H9 (cell line): Measurements from ENCODE around the gene ARHGAP10. TPM values are rescaled to one million over a fixed set of nuclear protein-coding genes. Genes with fewer than 3 reads are reported as not detected.

ENCODE experiments used
- DNase-seq: peaks from one replicate; pipeline ENCODE4 v3.0.0-alpha.2; 2017
- H2AFZ ChIP-seq: one replicate; pipeline ENCODE4 v1.6.1; 2013; ENCODE audit warnings: mild to moderate bottlenecking, low read length, control low read depth, moderate library complexity
- H2AK5ac ChIP-seq: 2 replicates; pipeline ENCODE4 v1.6.1; 2013; ENCODE audit warnings: low read length, control low read depth, mixed read lengths; ENCODE audit not compliant: insufficient read length
- H2BK120ac ChIP-seq: one replicate; pipeline ENCODE4 v1.6.1; 2013; ENCODE audit warnings: low read depth, mild to moderate bottlenecking, low read length, control low read depth, inconsistent platforms; ENCODE audit not compliant: poor library complexity, severe bottlenecking
- H2BK12ac ChIP-seq: 2 replicates; pipeline ENCODE4 v1.6.1; 2013; ENCODE audit warnings: low read length, control low read depth, mixed read lengths, low read depth; ENCODE audit not compliant: insufficient read length
- H2BK15ac ChIP-seq: 2 replicates; pipeline ENCODE4 v1.6.1; 2013; ENCODE audit warnings: low read depth, low read length, control low read depth
- H2BK20ac ChIP-seq: one replicate; pipeline ENCODE4 v1.6.1; 2013; ENCODE audit warnings: low read depth, mild to moderate bottlenecking, low read length, control low read depth, inconsistent platforms; ENCODE audit not compliant: poor library complexity, severe bottlenecking
- H2BK5ac ChIP-seq: 2 replicates; pipeline ENCODE4 v1.6.1; 2013; ENCODE audit warnings: low read length, control low read depth, mixed read lengths; ENCODE audit not compliant: insufficient read length
- H3K14ac ChIP-seq: 2 replicates; pipeline ENCODE4 v1.6.1; 2013; ENCODE audit warnings: low read length, control low read depth; ENCODE audit not compliant: insufficient read depth
- H3K18ac ChIP-seq: 2 replicates; pipeline ENCODE4 v1.6.1; 2013; ENCODE audit warnings: low read depth, mild to moderate bottlenecking, mixed read lengths, low read length, control low read depth; ENCODE audit not compliant: insufficient read length
- H3K23ac ChIP-seq: 2 replicates; pipeline ENCODE4 v1.6.1; 2013; ENCODE audit warnings: low read length, control low read depth, mixed read lengths, low read depth; ENCODE audit not compliant: insufficient read length
- H3K23me2 ChIP-seq: 2 replicates; pipeline ENCODE4 v1.6.1; 2013; ENCODE audit warnings: low read depth, mild to moderate bottlenecking, mixed read lengths, low read length, control low read depth; ENCODE audit not compliant: insufficient read length, poor library complexity, severe bottlenecking
- H3K27ac ChIP-seq: 2 replicates; pipeline ENCODE4 v1.5.1; 2013; ENCODE audit warnings: low read length, control low read depth, mixed read lengths, low read depth; ENCODE audit not compliant: insufficient read length
- H3K27me3 ChIP-seq: 2 replicates; pipeline ENCODE4 v1.6.1; 2013; ENCODE audit warnings: low read length, control low read depth, inconsistent platforms; ENCODE audit not compliant: insufficient read depth
- H3K4ac ChIP-seq: 2 replicates; pipeline ENCODE4 v1.6.1; 2013; ENCODE audit warnings: low read depth, mild to moderate bottlenecking, control low read depth, inconsistent platforms, low read length, moderate library complexity
- H3K4me1 ChIP-seq: 2 replicates; pipeline ENCODE4 v1.6.1; 2013; ENCODE audit warnings: low read length, control low read depth, inconsistent platforms; ENCODE audit not compliant: insufficient read depth
- H3K4me2 ChIP-seq: 2 replicates; pipeline ENCODE4 v1.6.1; 2013; ENCODE audit warnings: low read length, control low read depth, mixed read lengths; ENCODE audit not compliant: insufficient read length, insufficient read depth
- H3K56ac ChIP-seq: 2 replicates; pipeline ENCODE4 v1.6.1; 2013; ENCODE audit warnings: low read depth, mild to moderate bottlenecking, mixed read lengths, low read length, control low read depth; ENCODE audit not compliant: insufficient read length
- H3K79me1 ChIP-seq: 2 replicates; pipeline ENCODE4 v1.6.1; 2013; ENCODE audit warnings: low read depth, mild to moderate bottlenecking, moderate library complexity, low read length, control low read depth, inconsistent platforms; ENCODE audit not compliant: insufficient read depth, poor library complexity, severe bottlenecking
- H3K79me2 ChIP-seq: 2 replicates; pipeline ENCODE4 v1.6.1; 2013; ENCODE audit warnings: low read length, control low read depth, inconsistent platforms; ENCODE audit not compliant: insufficient read depth
- H3K9ac ChIP-seq: 2 replicates; pipeline ENCODE4 v1.6.1; 2013; ENCODE audit warnings: low read length, control low read depth, mixed read lengths; ENCODE audit not compliant: insufficient read length; ENCODE audit errors: extremely low read depth
- H3K9me3 ChIP-seq: one replicate; pipeline ENCODE4 v1.6.1; 2013; ENCODE audit warnings: low read depth, low read length, inconsistent platforms; ENCODE audit not compliant: control insufficient read depth
- H3T11ph ChIP-seq: one replicate; pipeline ENCODE4 v1.6.1; 2013; ENCODE audit warnings: mild to moderate bottlenecking, low read length, control low read depth, inconsistent platforms
- H4K20me1 ChIP-seq: one replicate; pipeline ENCODE4 v1.6.1; 2013; ENCODE audit not compliant: control insufficient read depth, insufficient read length, insufficient read depth
- H4K5ac ChIP-seq: 2 replicates; pipeline ENCODE4 v1.6.1; 2013; ENCODE audit warnings: low read depth, mild to moderate bottlenecking, mixed read lengths, low read length, control low read depth; ENCODE audit not compliant: insufficient read length
- H4K8ac ChIP-seq: replicated peaks from 2 replicates; pipeline ENCODE4 v1.6.1; 2013; ENCODE audit warnings: low read length, control low read depth, mixed read lengths, low read depth; ENCODE audit not compliant: insufficient read length
- H4K91ac ChIP-seq: 2 replicates; pipeline ENCODE4 v1.6.1; 2013; ENCODE audit warnings: low read depth, mild to moderate bottlenecking, moderate library complexity, mixed read lengths, low read length, control low read depth; ENCODE audit not compliant: insufficient read length
- H3K27ac Mint-ChIP-seq, 3 experiments: 2 replicates in 2 of 3; 3 replicates in 1 of 3; pipeline ENCODE4 v1.8.0; 2020 to 2021; ENCODE audit warnings: mixed read lengths in 3 of 3, mild to moderate bottlenecking in 1 of 3, moderate library complexity in 1 of 3
- H3K27me3 Mint-ChIP-seq: 2 replicates; pipeline ENCODE4 v1.8.0; 2021; ENCODE audit warnings: low read depth, mild to moderate bottlenecking, moderate library complexity, mixed read lengths
- H3K36me3 Mint-ChIP-seq, 3 experiments: 2 replicates in 2 of 3; 3 replicates in 1 of 3; pipeline ENCODE4 v1.8.0; 2020 to 2021; ENCODE audit warnings: low read depth in 3 of 3, mixed read lengths in 3 of 3; ENCODE audit not compliant: insufficient read depth in 1 of 3
- H3K4me1 Mint-ChIP-seq, 2 experiments: 2 replicates each; pipeline ENCODE4 v1.8.0; 2020; ENCODE audit warnings: mixed read lengths in 2 of 2
- H3K4me3 Mint-ChIP-seq, 2 experiments: 2 replicates in 1 of 2; 3 replicates in 1 of 2; pipeline ENCODE4 v1.8.0; 2020 to 2021; ENCODE audit warnings: mild to moderate bottlenecking in 2 of 2, mixed read lengths in 2 of 2, moderate library complexity in 1 of 2
- H3K9me3 Mint-ChIP-seq, 2 experiments: 2 replicates in 1 of 2; 3 replicates in 1 of 2; pipeline ENCODE4 v1.8.0; 2020; ENCODE audit warnings: mild to moderate bottlenecking in 2 of 2, mixed read lengths in 2 of 2, moderate library complexity in 1 of 2
- CTCF ChIP-seq: fragments of 200-600 bp; sonication (generic); conservative IDR thresholded peaks from 3 replicates; pipeline ENCODE4 v1.8.0; 2021; ENCODE audit warnings: antibody characterized with exemption, mild to moderate bottlenecking
- WGBS: extraction: QIAGEN DNeasy Blood & Tissue Kit; methylation state at CpG from one replicate; pipeline ENCODE4 v1.1.7; 2013; ENCODE audit warnings: missing lambda C conversion rate, low lambda C conversion rate, mixed read lengths; ENCODE audit not compliant: insufficient read length; ENCODE audit errors: extremely low coverage; 5-methylcytosine and 5-hydroxymethylcytosine counted together
- total RNA-seq: library from RNA; stranded (reverse); gene quantifications from 2 replicates; pipeline ENCODE4 v1.2.1, GENCODE V29; 2021

ARHGAP10 gene
- total RNA-seq, 1 experiment from 2014 or later: 7.8 TPM

GRCh38 chr4:148065075-148065474, 333.2 kb downstream of the ARHGAP10 start:
- no peak overlapping the region for H2BK15ac ChIP-seq
- no peak overlapping the region for H3K56ac ChIP-seq
- H3K9ac ChIP-seq: no peak overlapping the region
- no peak overlapping the region for H2AFZ ChIP-seq
- H3K18ac ChIP-seq: no peak overlapping the region
- Mint-ChIP-seq H3K9me3 (no peaks in the 10 kb centered on the region), H3K27ac (no peak overlapping the region), H3K4me1 (peaks cover 23 to 34% of the 10 kb centered on the region in 2 experiments), H3K27me3 (no peaks in the 10 kb centered on the region), H3K4me3 (no peak overlapping the region), H3K36me3 (no peaks in the 10 kb centered on the region)
- H4K5ac ChIP-seq: no peak overlapping the region
- H3T11ph ChIP-seq: no peak overlapping the region
- no peak overlapping the region for H2BK5ac ChIP-seq
- no peak for TF ChIP-seq CTCF
- WGBS: no CpG with 5 or more reads among the region's 5 CpGs
- H3K4ac ChIP-seq: no peak overlapping the region
- H2AK5ac ChIP-seq: no peak overlapping the region
- H3K9me3 ChIP-seq: no peaks in the 10 kb centered on the region
- no peaks in the 10 kb centered on the region; the same call in 1 of the 2 replicates for H3K4me1 ChIP-seq
- no peak overlapping the region for H4K91ac ChIP-seq
- H3K23ac ChIP-seq: no peak overlapping the region
- no peak overlapping the region for H2BK20ac ChIP-seq
- H3K14ac ChIP-seq: no peak overlapping the region
- H4K8ac ChIP-seq: no peak overlapping the region
- H3K79me1 ChIP-seq: no peaks in the 10 kb centered on the region
- H2BK12ac ChIP-seq: no peak overlapping the region
- no peaks in the 10 kb centered on the region for H4K20me1 ChIP-seq
- DNase-seq: no peak
- H3K27ac ChIP-seq: no peak overlapping the region
- no peaks in the 10 kb centered on the region for H3K79me2 ChIP-seq
- no peaks in the 10 kb centered on the region for H3K27me3 ChIP-seq
- no peak overlapping the region for H3K4me2 ChIP-seq
- H3K23me2 ChIP-seq: no peaks in the 10 kb centered on the region
- H2BK120ac ChIP-seq: no peak overlapping the region
